Activated naive CD4-positive, alpha-beta T cell (primary cell): ENCODE data around the gene NLGN1.
"Not testable (repeated sequence)": the region's sequence is repeated elsewhere in the genome, so short reads cannot be mapped to it uniquely, and the experiment has no call there.

Experiments
- DNase-seq, 4 experiments: peaks; one replicate each; lab custom pipeline; 2025; lab: John Stamatoyannopoulos, UW

NLGN1 gene

GRCh38 chr3:174220775-174221554 lies 823.4 kb downstream of the NLGN1 start:
- DNase-seq, result no peak

DNA sequence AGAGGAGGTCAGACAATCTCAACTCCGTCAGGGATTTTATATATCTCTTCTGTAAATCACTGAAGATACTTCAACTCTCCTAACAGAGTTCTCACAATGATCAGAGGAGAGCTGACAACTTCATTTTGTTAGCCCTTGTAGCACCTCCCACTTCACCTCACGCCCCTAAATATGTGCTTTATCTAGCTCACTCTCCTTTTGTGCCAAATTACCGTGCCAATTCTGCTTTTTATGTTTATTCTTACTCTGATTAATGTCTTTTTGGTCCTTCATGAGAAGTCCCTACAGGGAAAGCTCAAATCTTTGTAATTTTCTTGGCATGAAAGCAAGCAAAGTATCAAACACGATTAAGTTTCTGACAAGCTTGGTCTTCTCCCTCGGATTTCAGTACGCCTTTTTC lies 825.5 kb downstream of the NLGN1 start:
- no peak for DNase-seq

DNA sequence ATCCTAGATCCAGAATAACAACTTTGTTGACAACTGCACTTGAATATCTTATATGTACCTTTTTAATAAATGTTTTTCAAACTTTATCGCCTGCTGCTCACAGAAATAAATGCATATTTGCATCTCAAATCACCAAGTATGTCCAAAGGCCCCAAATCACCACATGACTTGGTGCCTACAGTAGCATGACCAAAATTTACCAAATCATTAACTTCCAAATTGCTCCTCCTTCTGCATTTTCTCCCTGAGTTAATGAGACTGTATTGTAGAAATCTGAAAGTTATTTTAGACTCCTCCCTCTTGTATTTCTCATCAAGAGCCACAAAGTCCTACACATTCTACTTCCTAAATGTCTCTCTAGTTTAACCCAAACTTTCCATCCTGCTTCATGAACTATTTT lies 826.1 kb downstream of the NLGN1 start:
- DNase-seq, result no peak

DNA sequence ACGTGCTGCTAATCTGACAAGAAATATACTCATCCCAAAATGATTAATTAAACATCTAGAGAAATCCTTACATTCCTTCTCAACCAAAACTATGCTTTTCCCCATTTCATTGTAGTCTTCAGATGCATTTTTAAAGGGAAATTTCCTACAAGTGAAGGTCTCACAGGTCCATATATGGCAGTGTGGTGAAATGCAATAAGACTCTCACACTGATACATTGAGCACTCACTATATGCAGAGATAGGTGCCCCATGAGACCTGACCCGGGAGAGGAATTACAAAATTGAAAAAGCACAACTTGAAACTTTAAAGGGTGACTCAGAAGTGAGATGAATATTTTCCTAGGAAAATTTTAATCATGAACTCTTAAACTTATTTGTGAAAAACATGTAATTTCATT lies 832.4 kb downstream of the NLGN1 start:
- DNase-seq, result no peak

- not testable (repeated sequence) for DNase-seq
These were observed 834.6 kb downstream of the NLGN1 start for GRCh38 chr3:174232028-174232657.

DNA sequence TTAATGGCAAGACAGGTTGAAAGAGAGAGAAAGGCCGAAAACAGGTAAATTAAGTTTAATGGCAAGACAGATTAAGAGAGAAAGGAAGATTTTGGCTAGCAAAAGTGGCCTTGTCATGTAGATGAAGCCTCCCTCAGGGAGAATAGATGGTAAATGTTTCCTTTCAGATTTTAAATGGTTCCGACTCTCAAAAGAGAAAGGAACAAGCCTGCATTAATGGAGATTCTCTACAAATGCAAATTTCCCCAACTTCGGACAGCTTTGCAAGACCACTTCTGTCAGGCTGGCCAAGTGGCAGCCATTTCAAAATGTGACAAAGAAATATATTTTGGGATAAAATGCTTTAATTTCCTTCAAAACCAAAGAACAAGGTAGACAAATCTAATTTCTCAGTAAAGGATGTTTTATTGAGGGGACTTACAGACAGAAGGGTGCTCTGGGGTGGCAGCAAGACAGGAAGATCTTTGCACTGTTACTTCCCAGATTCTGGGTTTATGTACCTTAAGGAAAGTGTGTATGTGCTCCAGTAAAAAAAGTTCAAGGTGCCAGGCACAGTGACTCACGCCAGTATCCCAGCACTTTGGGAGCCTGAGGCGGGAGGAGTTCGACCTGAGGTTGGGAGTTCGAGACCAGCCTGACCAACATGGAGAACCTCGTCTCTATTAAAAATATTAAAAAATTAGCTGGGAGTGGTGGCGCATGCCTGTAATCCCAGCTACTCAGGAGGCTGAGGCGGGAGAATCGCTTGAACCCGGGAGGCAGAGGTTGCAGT lies 835.3 kb downstream of the NLGN1 start:
- no peak for DNase-seq

DNA sequence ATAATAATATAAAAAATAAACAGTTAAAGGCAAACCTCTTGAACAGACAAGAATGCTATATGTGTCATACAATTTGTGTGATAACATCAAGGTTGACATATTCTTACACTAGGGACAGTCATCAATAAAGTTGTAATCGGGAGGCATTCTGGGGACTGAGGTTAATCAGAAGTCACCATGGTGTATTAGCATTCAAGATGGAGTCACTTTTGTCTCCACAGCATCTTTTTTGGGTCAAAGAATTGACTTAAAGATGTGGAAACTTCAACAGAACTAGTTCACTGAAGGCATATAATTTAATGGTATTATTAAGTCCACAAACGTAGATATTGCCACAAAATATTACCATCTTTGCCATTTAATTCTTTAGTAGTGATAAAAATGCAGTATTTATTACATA lies 836.0 kb downstream of the NLGN1 start:
- no peak for DNase-seq

- DNase-seq, result no peak
These were observed 844.9 kb downstream of the NLGN1 start for GRCh38 chr3:174242311-174243041.

GRCh38 chr3:174243171-174243570 lies 845.6 kb downstream of the NLGN1 start:
- no peak for DNase-seq

DNA sequence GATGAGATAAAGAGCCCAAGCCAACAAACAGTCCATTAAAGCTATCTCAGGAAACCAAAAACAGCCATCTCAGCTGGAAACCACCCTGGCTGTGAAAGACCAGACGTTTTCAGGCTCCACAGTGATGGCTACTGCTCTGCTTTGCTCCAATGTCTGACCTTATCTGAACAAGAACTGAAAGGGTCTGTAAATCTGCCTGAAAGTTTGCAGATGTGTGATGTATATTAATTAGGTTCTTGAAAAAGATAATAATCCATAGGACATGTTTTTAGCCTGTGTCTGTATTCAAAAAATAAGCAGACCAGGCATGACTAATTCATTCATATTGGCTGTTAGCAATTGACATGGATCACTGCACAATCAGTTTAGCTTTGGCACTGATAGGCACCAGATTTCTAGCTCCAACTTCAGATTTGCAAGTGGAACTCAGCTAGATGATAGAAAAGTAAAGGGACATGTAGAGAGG lies 850.2 kb downstream of the NLGN1 start:
- no peak for DNase-seq

- no peak for DNase-seq
These were observed 854.1 kb downstream of the NLGN1 start for GRCh38 chr3:174251681-174252080.

- DNase-seq, result no peak
These were observed 855.8 kb downstream of the NLGN1 start for GRCh38 chr3:174253196-174253823.

DNA sequence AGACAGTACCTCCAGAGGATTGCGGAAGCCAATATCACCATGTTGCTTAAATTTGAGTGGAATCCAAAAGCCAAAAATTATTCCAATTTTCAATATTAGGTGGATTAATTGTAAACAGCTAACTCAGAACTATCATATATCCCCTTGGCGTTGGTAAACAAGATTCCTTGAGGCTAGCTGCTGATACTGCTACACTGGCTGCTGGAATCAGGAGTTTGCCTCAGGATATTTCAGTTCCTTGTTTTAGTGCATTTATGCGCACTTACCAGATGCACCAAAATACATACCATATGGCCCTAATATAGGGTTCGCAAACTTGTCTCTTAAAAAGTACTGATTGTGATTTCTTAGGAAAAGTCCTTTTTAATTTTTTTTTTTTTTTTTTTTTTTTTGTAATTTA lies 856.4 kb downstream of the NLGN1 start:
- DNase-seq, result no peak

DNA sequence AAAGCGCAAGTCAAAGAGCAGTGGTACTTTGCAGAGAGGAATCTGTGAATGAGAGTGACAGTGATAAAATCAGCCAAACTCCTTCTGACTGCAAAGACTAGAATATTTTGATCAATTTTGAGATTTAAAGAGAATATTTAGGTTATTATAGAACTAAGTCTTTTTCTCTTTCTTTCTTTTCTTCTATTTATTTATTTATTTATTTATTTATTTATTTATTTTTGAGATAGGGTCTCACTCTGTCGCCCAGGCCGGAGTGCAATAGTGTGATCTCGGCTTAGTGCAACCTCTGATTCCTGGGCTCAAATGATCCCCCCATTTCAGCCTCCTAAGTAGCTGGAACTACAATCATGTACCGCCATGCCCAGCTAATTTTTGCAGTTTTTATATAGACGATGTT lies 857.9 kb downstream of the NLGN1 start:
- DNase-seq, result no peak

GRCh38 chr3:174266476-174266875 lies 868.9 kb downstream of the NLGN1 start:
- no peak for DNase-seq

- no peak for DNase-seq
These were observed 870.5 kb downstream of the NLGN1 start for GRCh38 chr3:174268061-174268460.

- no peak for DNase-seq
These were observed 871.0 kb downstream of the NLGN1 start for GRCh38 chr3:174268586-174268985.

DNA sequence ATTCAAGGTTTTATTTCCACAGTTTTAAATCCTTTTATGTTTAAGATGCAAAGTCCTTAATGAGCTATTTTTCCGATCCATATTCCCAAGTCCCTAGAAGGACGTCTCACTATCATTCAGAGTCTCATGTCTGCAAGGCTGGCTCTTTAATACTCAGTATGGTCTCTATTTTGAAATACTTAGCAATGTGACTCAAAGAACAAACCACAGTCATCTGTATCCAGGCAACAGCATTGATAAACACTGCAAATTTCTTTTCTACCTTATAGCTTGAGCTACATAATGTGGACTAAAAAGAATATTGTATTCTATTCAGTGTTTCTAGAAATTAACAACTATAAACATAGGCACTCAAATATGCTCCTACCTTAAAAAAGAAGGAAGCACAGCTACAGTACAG lies 873.3 kb downstream of the NLGN1 start:
- no peak for DNase-seq

GRCh38 chr3:174275336-174275735 lies 877.8 kb downstream of the NLGN1 start:
- DNase-seq, result no peak

DNA sequence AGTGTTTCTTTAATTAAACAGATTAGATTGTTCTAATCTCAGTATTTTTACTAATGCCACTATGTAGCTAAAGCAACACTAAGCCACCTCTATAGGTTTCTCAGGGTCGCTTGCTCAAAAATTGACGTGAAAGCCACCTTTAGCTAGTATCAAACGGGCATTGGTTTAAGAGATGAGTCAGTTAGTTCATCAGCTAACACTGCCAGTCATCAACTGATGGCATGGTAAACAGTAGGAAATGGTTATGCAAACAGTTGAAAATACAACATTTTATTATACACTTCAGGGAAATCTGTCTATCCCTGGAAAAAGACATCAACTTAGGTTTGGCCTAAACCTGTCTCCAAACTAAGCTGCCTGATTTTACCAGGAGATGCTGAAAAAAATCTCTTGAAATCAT lies 879.3 kb downstream of the NLGN1 start:
- DNase-seq, result no peak

DNA sequence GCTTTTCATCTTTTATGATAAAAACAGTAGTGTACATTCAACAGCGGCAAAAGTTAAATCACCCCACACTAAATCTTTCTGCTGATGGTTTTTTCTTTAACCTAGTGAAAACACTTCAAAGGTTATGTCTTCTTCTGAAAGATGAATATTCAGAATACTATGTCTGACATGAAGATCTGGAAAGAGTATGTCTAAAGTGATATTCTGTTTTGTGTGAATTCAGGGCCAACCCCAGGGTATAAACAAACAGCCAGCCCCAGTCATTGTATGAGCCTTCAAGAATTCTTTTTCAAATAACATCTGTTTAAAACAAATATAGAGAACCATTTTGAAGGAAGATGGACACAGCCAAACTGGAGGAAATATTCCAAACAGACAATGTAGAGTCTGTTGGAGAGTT lies 880.5 kb downstream of the NLGN1 start:
- no peak for DNase-seq

GRCh38 chr3:174280186-174280585 lies 882.6 kb downstream of the NLGN1 start:
- no peak for DNase-seq
